Measurements from ENCODE around the gene RHBDF2. TPM values are rescaled to one million over a fixed set of nuclear protein-coding genes. Genes with fewer than 3 reads are reported as not detected.
A peak's percentile ranks its signal among the peaks of the same experiment; 100 is the strongest.

RHBDF2 gene
- total RNA-seq, 1 experiment from 2014 or later = 19.7 TPM

DNA sequence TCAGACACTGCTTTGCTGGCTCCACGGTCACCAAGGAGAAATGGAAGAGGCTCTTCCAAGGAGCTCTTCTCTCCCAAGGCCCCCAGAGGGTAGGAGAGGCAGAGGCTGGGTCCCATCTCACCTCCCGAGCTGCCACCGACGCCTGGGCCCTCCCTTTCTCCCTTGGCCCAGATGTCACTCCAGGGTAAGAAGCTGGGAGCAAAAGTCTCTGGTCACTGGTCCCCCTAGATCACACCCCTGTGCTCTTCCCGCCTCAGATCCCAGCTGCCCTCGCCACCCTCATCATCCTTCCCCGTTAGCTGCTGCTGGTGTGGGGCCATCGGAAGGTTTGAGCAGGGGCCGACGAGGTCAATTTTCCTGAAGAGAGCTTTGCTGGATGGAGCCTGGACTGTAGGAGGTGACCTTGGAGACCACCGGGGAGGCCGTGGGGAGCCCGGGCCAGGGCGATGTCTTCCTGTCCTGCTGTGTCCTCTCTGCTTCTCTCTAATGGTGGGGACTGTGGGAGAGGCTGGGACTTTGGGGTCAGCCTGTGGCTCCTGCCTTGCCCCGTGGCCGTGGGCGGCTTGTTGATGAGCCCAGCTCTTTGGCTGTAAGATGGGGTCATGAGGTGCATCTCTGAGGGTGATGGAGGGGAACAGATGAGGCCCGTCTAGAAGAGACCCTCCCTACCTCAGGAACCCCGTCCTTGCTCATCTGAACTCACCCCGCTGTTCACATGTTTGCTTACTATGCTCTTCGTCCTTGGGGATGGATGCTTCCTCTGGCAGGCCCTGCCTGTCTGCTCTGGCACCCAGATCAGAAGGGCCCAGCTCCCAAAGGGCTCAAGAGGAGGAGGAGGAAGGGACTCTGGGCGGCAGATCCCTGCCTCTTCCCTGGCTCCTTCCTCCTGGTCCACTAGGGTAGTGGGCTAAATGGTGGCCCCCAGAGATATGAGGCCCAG is 11.4 kb upstream of the RHBDF2 start:
- Histone ChIP-seq H2BK5ac (ENCODE audit: insufficient read length, low read length) (no peak overlapping the region), H4K91ac (ENCODE audit: insufficient read length, low read depth, low read length) (no peak overlapping the region), H2BK12ac (ENCODE audit: insufficient read length, low read depth, low read length) (no peak overlapping the region), H3K56ac (ENCODE audit: insufficient read length, low read depth, low read length) (no peak overlapping the region), H3K9me3 (ENCODE audit: control insufficient read depth, low read depth, low read length) (no peaks in the 10 kb centered on the region), H2BK15ac (ENCODE audit: low read depth, low read length) (no peak overlapping the region), H3K18ac (ENCODE audit: insufficient read length, low read depth, low read length) (no peak overlapping the region), H3K9ac (ENCODE audit: extremely low read depth, insufficient read length, low read length) (no peak overlapping the region), H3K79me1 (ENCODE audit: insufficient read depth, low read depth, low read length, poor library complexity, severe bottlenecking) (no peaks in the 10 kb centered on the region), H2AFZ (ENCODE audit: low read length) (no peak overlapping the region), H4K5ac (ENCODE audit: insufficient read length, low read depth, low read length) (no peak overlapping the region), H3K79me2 (ENCODE audit: insufficient read depth, low read length) (no peaks in the 10 kb centered on the region), H3K23ac (ENCODE audit: insufficient read length, low read depth, low read length) (no peak overlapping the region), H3K23me2 (ENCODE audit: insufficient read length, low read depth, low read length, poor library complexity, severe bottlenecking) (no peaks in the 10 kb centered on the region), H3K4me2 (ENCODE audit: insufficient read depth, insufficient read length, low read length) (no peak overlapping the region), H3T11ph (ENCODE audit: low read length) (no peak overlapping the region), H3K27me3 (ENCODE audit: insufficient read depth, low read length) (no peaks in the 10 kb centered on the region), H3K4me1 (ENCODE audit: insufficient read depth, low read length) (no peaks in the 10 kb centered on the region), H2BK120ac (ENCODE audit: low read depth, low read length, poor library complexity, severe bottlenecking) (no peak overlapping the region), H4K20me1 (ENCODE audit: control insufficient read depth, insufficient read depth, insufficient read length) (no peaks in the 10 kb centered on the region), H4K8ac (replicated peaks; ENCODE audit: insufficient read length, low read depth, low read length) (no peak overlapping the region), H3K4ac (ENCODE audit: low read depth, low read length) (no peak overlapping the region), H3K14ac (ENCODE audit: insufficient read depth, low read length) (no peak overlapping the region), H3K27ac (ENCODE audit: insufficient read length, low read depth, low read length) (no peak overlapping the region), H2AK5ac (ENCODE audit: insufficient read length, low read length) (no peak overlapping the region), H2BK20ac (ENCODE audit: low read depth, low read length, poor library complexity, severe bottlenecking) (no peak overlapping the region)
- Mint-ChIP-seq H3K36me3 (ENCODE audit: insufficient read depth in 1 of 3, low read depth in 3 of 3) (no peaks in the 10 kb centered on the region), H3K27me3 (ENCODE audit: low read depth) (peaks cover 21% of the 10 kb centered on the region), H3K27ac (peak overlapping the region in 1 of 3 experiments; percentile 44; a peak in 1 of 7 replicates), H3K4me3 (no peak overlapping the region), H3K9me3 (no peaks in the 10 kb centered on the region; a peak in 1 of 5 replicates), H3K4me1 (peaks cover 0 to 3% of the 10 kb centered on the region in 2 experiments; a peak in 1 of 4 replicates)
- TF ChIP-seq, protein P1, sequence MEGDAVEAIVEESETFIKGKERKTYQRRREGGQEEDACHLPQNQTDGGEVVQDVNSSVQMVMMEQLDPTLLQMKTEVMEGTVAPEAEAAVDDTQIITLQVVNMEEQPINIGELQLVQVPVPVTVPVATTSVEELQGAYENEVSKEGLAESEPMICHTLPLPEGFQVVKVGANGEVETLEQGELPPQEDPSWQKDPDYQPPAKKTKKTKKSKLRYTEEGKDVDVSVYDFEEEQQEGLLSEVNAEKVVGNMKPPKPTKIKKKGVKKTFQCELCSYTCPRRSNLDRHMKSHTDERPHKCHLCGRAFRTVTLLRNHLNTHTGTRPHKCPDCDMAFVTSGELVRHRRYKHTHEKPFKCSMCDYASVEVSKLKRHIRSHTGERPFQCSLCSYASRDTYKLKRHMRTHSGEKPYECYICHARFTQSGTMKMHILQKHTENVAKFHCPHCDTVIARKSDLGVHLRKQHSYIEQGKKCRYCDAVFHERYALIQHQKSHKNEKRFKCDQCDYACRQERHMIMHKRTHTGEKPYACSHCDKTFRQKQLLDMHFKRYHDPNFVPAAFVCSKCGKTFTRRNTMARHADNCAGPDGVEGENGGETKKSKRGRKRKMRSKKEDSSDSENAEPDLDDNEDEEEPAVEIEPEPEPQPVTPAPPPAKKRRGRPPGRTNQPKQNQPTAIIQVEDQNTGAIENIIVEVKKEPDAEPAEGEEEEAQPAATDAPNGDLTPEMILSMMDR (conservative IDR thresholded peaks at IDR 0.05) = no peak
- no CpG with 5 or more reads among the region's 22 CpGs for WGBS (ENCODE audit: extremely low coverage, insufficient read length, low lambda C conversion rate)
- DNase-seq = no peak

Data from H9 (cell line).